Spleen (tissue), 11 donors: ENCODE data around the gene ECHDC3. TPM values are rescaled to one million over a fixed set of nuclear protein-coding genes. Genes with fewer than 3 reads are reported as not detected.

Source experiments
- DNase-seq: peaks from one replicate; pipeline ENCODE4 v3.0.0-alpha.2; 2020
- H3K27ac ChIP-seq, 8 donors: fragments of 200-600 bp; sonication (generic) in 7 of 8; 1 replicate in 4 of 8; 2 replicates in 4 of 8; pipeline versions ENCODE4 v1.5.0 to v1.8.0; 2016 to 2021; ENCODE audit warnings: inconsistent platforms in 4 of 8, mild to moderate bottlenecking in 4 of 8, moderate library complexity in 1 of 8
- H3K27me3 ChIP-seq, 7 donors: fragments of 200-600 bp; sonication (generic) in 6 of 7; replicated peaks in 1 of 7; 1 replicate in 4 of 7; 2 replicates in 3 of 7; pipeline versions ENCODE4 v1.5.0 to v1.8.0; 2016 to 2021; ENCODE audit warnings: inconsistent platforms in 3 of 7, mild to moderate bottlenecking in 1 of 7
- H3K36me3 ChIP-seq, 6 donors: fragments of 200-600 bp; sonication (generic) in 5 of 6; 1 replicate in 4 of 6; 2 replicates in 2 of 6; pipeline versions ENCODE4 v1.5.0 to v1.8.0; 2016 to 2021; ENCODE audit warnings: inconsistent platforms in 2 of 6
- H3K4me1 ChIP-seq, 6 donors: fragments of 200-600 bp; sonication (generic) in 5 of 6; 1 replicate in 3 of 6; 2 replicates in 3 of 6; pipeline versions ENCODE4 v1.5.0 to v1.8.0; 2016 to 2021; ENCODE audit warnings: inconsistent platforms in 3 of 6
- H3K4me3 ChIP-seq, 8 donors: fragments of 200-600 bp; sonication (generic) in 7 of 8; 1 replicate in 4 of 8; 2 replicates in 4 of 8; pipeline versions ENCODE4 v1.5.0 to v1.8.0; 2016 to 2021; ENCODE audit warnings: inconsistent platforms in 4 of 8, mild to moderate bottlenecking in 4 of 8, moderate library complexity in 2 of 8
- H3K9me3 ChIP-seq, 8 donors: fragments of 200-600 bp; sonication (generic) in 7 of 8; 1 replicate in 4 of 8; 2 replicates in 4 of 8; pipeline versions ENCODE4 v1.5.0 to v1.8.0; 2016 to 2021; ENCODE audit warnings: inconsistent platforms in 4 of 8
- POLR2A ChIP-seq, 3 donors: fragments of 450-650 bp; IDR thresholded peaks; one replicate each; pipeline ENCODE4 v1.5.1; 2017; ENCODE audit warnings: antibody characterized with exemption in 3 of 3, mild to moderate bottlenecking in 1 of 3
- POLR2AphosphoS5 ChIP-seq, 3 donors: sonication (generic); formaldehyde crosslinking; IDR thresholded peaks; one replicate each; pipeline ENCODE4 v1.5.1; 2017; ENCODE audit warnings: antibody characterized with exemption in 3 of 3
- WGBS, 5 donors: extraction: QIAGEN DNeasy Blood & Tissue Kit in 3 of 5; methylation state at CpG; one replicate each; pipeline versions ENCODE4 v1.1.5 to v1.1.7; 2013 to 2018; 5-methylcytosine and 5-hydroxymethylcytosine counted together
- intact Hi-C: fragments of 100-400 bp; cut with DNase I; formaldehyde crosslinking; loops from one replicate; pipeline ENCODE4 v1.15.0; 2023; ENCODE audit warnings: low total_unique reads
- polyA plus RNA-seq, 3 donors: library from polyadenylated mRNA; stranded (reverse); fragments of 200-250 nt; gene quantifications; one replicate each; pipeline ENCODE4 v1.2.1, GENCODE V29; 2013
- total RNA-seq, 7 donors: library from RNA; depleted of rRNA in 3 of 7; stranded (reverse); fragments of >200 nt in 3 of 7; fragmentation: NEBNext Ultra II Directional in 4 of 7; extraction: Animal tissue kit (Norgen Biotek cat#: 25700) in 4 of 7; gene quantifications; one replicate each; pipeline versions ENCODE4 v1.1.0 to v1.2.1, GENCODE V29; 2016 to 2021
- TF ChIP-seq, protein P1 (sequence below), 11 experiments: fragments of 200-600 bp in 7 of 11; fragments of 450-650 bp in 4 of 11; sonication (generic) in 4 of 11; IDR thresholded peaks in 8 of 11; conservative IDR thresholded peaks in 3 of 11; 1 replicate in 7 of 11; 2 replicates in 4 of 11; pipeline versions ENCODE4 v1.4.0 to v1.8.0; 2016 to 2021; ENCODE audit warnings: antibody characterized with exemption in 11 of 11, inconsistent platforms in 4 of 11, mild to moderate bottlenecking in 1 of 11
- donor health status: healthy with polysubstance abuse.
- donor health status: DM: no; HTN: no; CAD: no; lungs with moderate emphysema.
- donor health status: DM: no; HTN: no; CAD: no.
- donor health status: Bipolar disorder and iron deficiency.
- donor health status: healthy.
- donor health status: DM: no; HTN: no; CAD: no.
- donor health status: DM: yes; HTN: yes; CAD: no.

The ECHDC3 gene
- total and polyA plus RNA-seq, 10 donors = 5.6 to 49.7 (median 16.7) TPM

DNA sequence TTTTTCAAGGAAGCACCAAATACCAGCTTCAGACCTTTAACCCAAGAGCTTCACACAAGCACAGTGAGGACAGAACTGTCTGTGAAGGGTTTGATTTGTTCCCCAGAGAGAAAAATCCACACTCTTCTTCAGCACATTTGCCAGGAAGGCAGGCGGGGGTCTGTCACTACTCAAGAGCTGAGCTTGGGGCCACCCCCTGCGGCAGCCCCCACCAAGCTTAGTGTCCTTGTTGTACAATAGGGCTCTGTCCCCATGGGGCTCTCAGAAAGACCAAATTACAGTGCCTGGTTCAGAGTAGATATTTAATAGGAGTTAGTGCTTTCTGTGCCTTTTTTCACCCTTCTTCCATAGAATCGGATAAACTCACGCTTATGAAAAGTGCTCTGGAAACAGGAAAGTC lies 12.4 kb downstream of the ECHDC3 start:
- Histone ChIP-seq H3K27ac (no peak overlapping the region), H3K4me3 (no peak overlapping the region), H3K36me3 (peaks cover 0 to 80% (median 16%) of the 10 kb centered on the region in 6 donors), H3K9me3 (no peaks in the 10 kb centered on the region), H3K27me3 (no peaks in the 10 kb centered on the region), H3K4me1 (peaks cover 0 to 36% (median 11%) of the 10 kb centered on the region in 6 donors)
- WGBS, 5 donors = 95 to 96% (median 95%) methylated on average over 4 of the region's 4 CpGs
- intact Hi-C loops = no loop called here
- DNase-seq = no peak
- TF ChIP-seq, protein P1, sequence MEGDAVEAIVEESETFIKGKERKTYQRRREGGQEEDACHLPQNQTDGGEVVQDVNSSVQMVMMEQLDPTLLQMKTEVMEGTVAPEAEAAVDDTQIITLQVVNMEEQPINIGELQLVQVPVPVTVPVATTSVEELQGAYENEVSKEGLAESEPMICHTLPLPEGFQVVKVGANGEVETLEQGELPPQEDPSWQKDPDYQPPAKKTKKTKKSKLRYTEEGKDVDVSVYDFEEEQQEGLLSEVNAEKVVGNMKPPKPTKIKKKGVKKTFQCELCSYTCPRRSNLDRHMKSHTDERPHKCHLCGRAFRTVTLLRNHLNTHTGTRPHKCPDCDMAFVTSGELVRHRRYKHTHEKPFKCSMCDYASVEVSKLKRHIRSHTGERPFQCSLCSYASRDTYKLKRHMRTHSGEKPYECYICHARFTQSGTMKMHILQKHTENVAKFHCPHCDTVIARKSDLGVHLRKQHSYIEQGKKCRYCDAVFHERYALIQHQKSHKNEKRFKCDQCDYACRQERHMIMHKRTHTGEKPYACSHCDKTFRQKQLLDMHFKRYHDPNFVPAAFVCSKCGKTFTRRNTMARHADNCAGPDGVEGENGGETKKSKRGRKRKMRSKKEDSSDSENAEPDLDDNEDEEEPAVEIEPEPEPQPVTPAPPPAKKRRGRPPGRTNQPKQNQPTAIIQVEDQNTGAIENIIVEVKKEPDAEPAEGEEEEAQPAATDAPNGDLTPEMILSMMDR (IDR thresholded peaks at IDR 0.05 in 8 of 11, conservative IDR thresholded peaks at IDR 0.05 in 3 of 11) = no peak
- TF ChIP-seq POLR2AphosphoS5 (IDR thresholded peaks at IDR 0.05) = no peak
- TF ChIP-seq POLR2A (IDR thresholded peaks at IDR 0.05) = no peak

- no peak overlapping the region for H3K27ac ChIP-seq
- peaks cover 0 to 34% (median 11%) of the 10 kb centered on the region in 6 donors for H3K4me1 ChIP-seq
- no peaks in the 10 kb centered on the region for H3K9me3 ChIP-seq
- 86 to 93% (median 89%) methylated on average over 21 of the region's 21 CpGs for WGBS, 5 donors
- peaks cover 0 to 80% (median 16%) of the 10 kb centered on the region in 6 donors for H3K36me3 ChIP-seq
- intact Hi-C loops = no loop called here
- no peaks in the 10 kb centered on the region for H3K27me3 ChIP-seq
- TF ChIP-seq, protein P1 (IDR thresholded peaks at IDR 0.05 in 8 of 11, conservative IDR thresholded peaks at IDR 0.05 in 3 of 11) = no peak
- no peak for TF ChIP-seq POLR2A (IDR thresholded peaks at IDR 0.05)
- no peak for TF ChIP-seq POLR2AphosphoS5 (IDR thresholded peaks at IDR 0.05)
- no peak for DNase-seq
- H3K4me3 ChIP-seq = no peak overlapping the region
Observed at GRCh38 chr10:11755512-11756263, 13.5 kb downstream of the ECHDC3 start.

- Histone ChIP-seq H3K4me3 (no peak overlapping the region), H3K27me3 (no peaks in the 10 kb centered on the region), H3K9me3 (no peaks in the 10 kb centered on the region), H3K36me3 (peaks cover 0 to 80% (median 16%) of the 10 kb centered on the region in 6 donors), H3K27ac (peak overlapping the region in 5 of 8 donors; percentile 35 to 72 (median 62)), H3K4me1 (peaks cover 0 to 26% (median 11%) of the 10 kb centered on the region in 6 donors)
- peak; percentile 32 for DNase-seq
- 77 to 86% (median 82%) methylated on average over 11 of the region's 11 CpGs for WGBS, 5 donors
- intact Hi-C loops = no loop called here
- no peak for TF ChIP-seq POLR2AphosphoS5 (IDR thresholded peaks at IDR 0.05)
- no peak for TF ChIP-seq POLR2A (IDR thresholded peaks at IDR 0.05)
- TF ChIP-seq, protein P1 (IDR thresholded peaks at IDR 0.05 in 8 of 11, conservative IDR thresholded peaks at IDR 0.05 in 3 of 11) = no peak
Observed at GRCh38 chr10:11756766-11757315, 14.7 kb downstream of the ECHDC3 start.

DNA sequence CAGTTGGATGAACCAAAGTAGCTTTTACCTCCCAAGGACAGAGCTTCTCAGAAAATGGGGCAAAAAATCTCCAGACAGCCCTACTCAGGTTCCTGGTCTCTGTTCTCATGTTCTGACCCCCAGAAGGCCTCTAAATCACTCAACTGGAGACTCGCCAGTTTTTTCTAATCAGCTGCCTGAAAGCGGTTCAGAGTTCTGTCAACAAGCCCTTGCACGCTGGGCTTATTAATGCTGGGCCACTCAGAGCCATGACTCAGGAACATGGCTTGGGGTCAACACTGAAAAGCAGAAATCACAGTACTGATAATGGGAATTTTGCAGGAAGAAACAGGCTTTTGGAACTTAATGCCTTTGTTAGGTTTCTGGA lies 15.3 kb downstream of the ECHDC3 start:
- Histone ChIP-seq H3K9me3 (no peaks in the 10 kb centered on the region), H3K27me3 (no peaks in the 10 kb centered on the region), H3K36me3 (peaks cover 0 to 80% (median 15%) of the 10 kb centered on the region in 6 donors), H3K27ac (peak overlapping the region in 5 of 8 donors; percentile 35 to 72 (median 62)), H3K4me3 (no peak overlapping the region), H3K4me1 (peaks cover 0 to 26% (median 11%) of the 10 kb centered on the region in 6 donors)
- WGBS, 5 donors = 49 to 67% (median 55%) methylated on average over 3 of the region's 3 CpGs
- intact Hi-C loops = no loop called here
- no peak for DNase-seq
- no peak for TF ChIP-seq POLR2AphosphoS5 (IDR thresholded peaks at IDR 0.05)
- no peak for TF ChIP-seq POLR2A (IDR thresholded peaks at IDR 0.05)
- TF ChIP-seq, protein P1 (IDR thresholded peaks at IDR 0.05 in 8 of 11, conservative IDR thresholded peaks at IDR 0.05 in 3 of 11) = no peak
